ENCODE data around the gene COX19. TPM values are rescaled to one million over a fixed set of nuclear protein-coding genes. Genes with fewer than 3 reads are reported as not detected.
"Not testable (repeated sequence)": the region's sequence is repeated elsewhere in the genome, so short reads cannot be mapped to it uniquely, and the experiment has no call there.

Gene COX19
- total and polyA plus RNA-seq, 2 donors (not counting 3 experiments of a cell fraction or from before 2014, with no cell fraction given): 6.8 to 10.6 TPM

DNA sequence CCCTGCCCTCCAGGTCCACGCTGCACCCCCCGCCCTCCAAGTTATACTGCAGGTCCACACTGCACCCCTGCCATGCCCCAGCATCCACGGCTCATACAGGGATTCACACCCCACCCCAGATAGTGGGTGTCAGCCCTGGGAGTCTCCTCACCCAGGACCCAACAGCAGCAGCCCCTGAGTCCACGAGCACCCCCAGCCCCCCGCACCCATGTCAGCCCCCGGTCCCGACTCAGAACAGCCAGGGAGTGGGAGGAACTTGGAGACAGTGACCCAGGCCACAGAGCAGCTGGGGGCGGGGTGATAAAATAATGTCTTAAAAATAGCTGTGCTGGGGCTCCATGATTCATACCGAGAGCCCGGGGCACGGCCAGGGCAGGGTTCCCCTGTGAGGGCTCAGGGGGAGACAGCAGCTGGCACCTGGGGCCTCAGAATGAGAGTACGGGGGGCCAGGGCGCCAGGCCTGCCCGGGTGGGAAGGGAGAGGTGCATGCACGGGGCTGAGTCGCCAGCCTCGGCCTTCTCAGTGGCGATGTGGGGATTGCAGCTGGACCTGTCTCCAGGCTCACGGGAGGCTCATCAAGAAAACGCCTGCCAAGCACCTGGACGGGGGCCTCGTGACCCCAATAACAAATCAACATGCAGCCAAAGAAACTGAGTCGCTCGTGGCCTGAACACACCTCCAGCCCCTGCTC, 50.7 kb downstream of the COX19 start:
- no peaks in the 10 kb centered on the region for H3K79me2 ChIP-seq (ENCODE audit: control insufficient read depth, insufficient read depth, low read length)
- intact Hi-C loops (cut with micrococcal nuclease): no loop called here
- H2AFZ ChIP-seq (ENCODE audit: low read depth, low read length): no peak overlapping the region
- CTCF ChIA-PET: no interaction called here
- no TSS peak for BruUV-seq (replicated peaks)
- H3K9me1 ChIP-seq (replicated peaks; ENCODE audit: control insufficient read depth, extremely low read depth, insufficient read depth, low read length): no peaks in the 10 kb centered on the region
- TF ChIP-seq POLR2AphosphoS5 (IDR thresholded peaks at IDR 0.05; ENCODE audit: insufficient read depth, low read depth, low read length): no peak
- TF ChIP-seq FOS (IDR thresholded peaks at IDR 0.05; ENCODE audit: borderline replicate concordance, insufficient read depth, low read length): no peak
- TF ChIP-seq, protein P1, sequence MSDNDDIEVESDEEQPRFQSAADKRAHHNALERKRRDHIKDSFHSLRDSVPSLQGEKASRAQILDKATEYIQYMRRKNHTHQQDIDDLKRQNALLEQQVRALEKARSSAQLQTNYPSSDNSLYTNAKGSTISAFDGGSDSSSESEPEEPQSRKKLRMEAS (IDR thresholded peaks at IDR 0.05; ENCODE audit: insufficient read depth, insufficient read length): no peak
- TF ChIP-seq GATA2 (IDR thresholded peaks at IDR 0.05; ENCODE audit: insufficient read depth, insufficient read length, low read depth, low read length): no peak
- no peak for TF ChIP-seq POLR2A (IDR thresholded peaks at IDR 0.05; ENCODE audit: low read depth, low read length)
- no peak for TF ChIP-seq EZH2 (IDR thresholded peaks at IDR 0.05; ENCODE audit: borderline replicate concordance, low read depth, low read length, severe bottlenecking)
- no peaks in the 10 kb centered on the region for H4K20me1 ChIP-seq (replicated peaks; ENCODE audit: control insufficient read depth, extremely low read depth, insufficient read depth, low read length)
- H3K27ac ChIP-seq (ENCODE audit: insufficient read depth, low read depth, low read length): no peak overlapping the region
- dilution Hi-C loops (cut with MboI; ENCODE audit: extremely low pct_ligation_motif_present, low sequenced_read_pairs): no loop called here
- no peak overlapping the region for H3K4me3 ChIP-seq (replicated peaks in 1 of 3; ENCODE audit: insufficient read depth in 1 of 3, low read depth in 1 of 3, low read length in 3 of 3)
- no peaks in the 10 kb centered on the region for H3K27me3 ChIP-seq (ENCODE audit: control insufficient read depth in 2 of 2, insufficient read depth in 2 of 2, low read length in 2 of 2)
- FAIRE-seq: no peak
- no peaks in the 10 kb centered on the region for H3K36me3 ChIP-seq (ENCODE audit: control insufficient read depth in 2 of 2, extremely low read depth in 1 of 2, insufficient read depth in 2 of 2, low read length in 2 of 2)
- H3K4me2 ChIP-seq (ENCODE audit: insufficient read depth, low read length): no peak overlapping the region
- DNase-seq (ENCODE audit: low read depth, low spot score): no peak
- POLR2A ChIA-PET: no interaction called here
- H3K4me1 ChIP-seq (ENCODE audit: control insufficient read depth, extremely low read depth, insufficient read depth, low read length): peaks cover 11% of the 10 kb centered on the region
- H3K9me3 ChIP-seq (replicated peaks; ENCODE audit: control insufficient read depth, insufficient read depth, low read length): no peaks in the 10 kb centered on the region
- no peak overlapping the region for H3K9ac ChIP-seq (replicated peaks; ENCODE audit: extremely low read depth, insufficient read depth, low read length)

DNA sequence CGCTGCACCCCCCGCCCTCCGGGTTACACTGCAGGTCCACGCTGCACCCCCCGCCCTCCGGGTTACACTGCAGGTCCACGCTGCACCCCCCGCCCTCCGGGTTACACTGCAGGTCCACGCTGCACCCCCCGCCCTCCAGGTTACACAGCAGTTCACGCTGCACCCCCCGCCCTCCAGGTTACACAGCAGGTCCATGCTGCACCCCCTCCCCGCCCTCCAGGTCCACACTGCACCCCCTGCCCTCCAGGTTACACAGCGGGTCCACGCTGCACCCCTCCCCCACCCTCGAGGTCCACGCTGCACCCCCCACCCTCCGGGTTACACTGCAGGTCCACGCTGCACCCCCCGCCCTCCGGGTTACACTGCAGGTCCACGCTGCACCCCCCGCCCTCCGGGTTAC, 51.3 kb downstream of the COX19 start:
- H3K4me3 ChIP-seq (replicated peaks in 1 of 3; ENCODE audit: insufficient read depth in 1 of 3, low read depth in 1 of 3, low read length in 3 of 3); BruUV-seq (replicated peaks); H3K27me3 ChIP-seq (ENCODE audit: control insufficient read depth in 2 of 2, insufficient read depth in 2 of 2, low read length in 2 of 2); POLR2A ChIA-PET; dilution Hi-C loops (cut with MboI; ENCODE audit: extremely low pct_ligation_motif_present, low sequenced_read_pairs); H3K36me3 ChIP-seq (ENCODE audit: control insufficient read depth in 2 of 2, extremely low read depth in 1 of 2, insufficient read depth in 2 of 2, low read length in 2 of 2); intact Hi-C loops (cut with micrococcal nuclease); H3K9ac ChIP-seq (replicated peaks; ENCODE audit: extremely low read depth, insufficient read depth, low read length); H2AFZ ChIP-seq (ENCODE audit: low read depth, low read length); H3K9me1 ChIP-seq (replicated peaks; ENCODE audit: control insufficient read depth, extremely low read depth, insufficient read depth, low read length); H3K9me3 ChIP-seq (replicated peaks; ENCODE audit: control insufficient read depth, insufficient read depth, low read length); FAIRE-seq; H3K79me2 ChIP-seq (ENCODE audit: control insufficient read depth, insufficient read depth, low read length); CTCF ChIA-PET; H3K4me2 ChIP-seq (ENCODE audit: insufficient read depth, low read length); H4K20me1 ChIP-seq (replicated peaks; ENCODE audit: control insufficient read depth, extremely low read depth, insufficient read depth, low read length); DNase-seq (ENCODE audit: low read depth, low spot score); H3K27ac ChIP-seq (ENCODE audit: insufficient read depth, low read depth, low read length): not testable (repeated sequence)
- peaks cover 11% of the 10 kb centered on the region for H3K4me1 ChIP-seq (ENCODE audit: control insufficient read depth, extremely low read depth, insufficient read depth, low read length)
